Stimulated activated CD4-positive, alpha-beta T cell treated with anti-CD3 and anti-CD28 coated beads, Interleukin-4, amount 100 ng/mL, for 48 hours (primary cell): ENCODE data around the gene MINK1.
"Not testable (repeated sequence)": the region's sequence is repeated elsewhere in the genome, so short reads cannot be mapped to it uniquely, and the experiment has no call there.

ENCODE experiments used
- DNase-seq, 2 donors: peaks; one replicate each; pipeline ENCODE4 v3.0.0-alpha.2; 2020; ENCODE audit warnings: low read depth in 2 of 2

The MINK1 gene

DNA sequence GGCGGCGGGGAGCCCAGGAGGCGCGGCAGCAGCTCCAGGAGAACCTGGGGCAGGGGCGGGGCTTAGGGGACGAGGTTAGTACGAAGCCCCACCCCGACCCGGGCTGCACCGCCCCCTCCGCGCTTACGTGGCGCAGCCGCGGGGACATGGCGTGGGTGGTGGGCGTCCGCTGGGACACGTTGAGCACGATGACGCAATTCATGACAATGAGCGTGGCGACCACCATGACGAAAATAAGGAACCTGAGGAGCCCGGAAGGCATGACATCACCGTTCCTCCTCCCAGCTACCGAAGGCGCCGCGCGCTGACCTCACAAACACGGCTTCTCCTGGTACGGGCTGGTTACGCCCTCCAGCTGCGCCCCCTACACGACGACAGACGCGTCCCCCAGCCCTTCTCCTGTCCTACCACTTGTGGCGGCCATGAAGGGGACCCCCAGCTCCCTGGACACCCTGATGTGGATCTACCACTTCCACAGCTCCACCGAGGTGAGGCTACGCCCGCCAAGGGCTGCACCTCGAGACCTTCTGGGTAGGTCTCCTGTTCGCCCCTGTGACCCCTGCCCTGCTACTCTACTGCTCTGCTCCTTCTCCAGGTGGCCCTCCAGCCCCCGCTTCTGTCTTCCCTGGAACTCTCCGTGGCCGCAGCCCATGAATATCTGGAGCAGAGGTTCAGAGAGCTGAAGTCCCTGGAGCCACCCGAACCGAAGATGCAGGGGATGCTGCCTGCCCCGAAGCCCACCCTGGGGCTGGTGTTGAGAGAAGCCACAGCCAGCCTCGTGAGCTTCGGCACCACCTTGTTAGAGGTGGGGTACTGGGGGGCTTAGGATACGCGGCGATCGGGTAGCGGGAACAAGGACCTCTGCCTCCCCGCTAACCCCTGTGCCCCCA is 66.4 kb downstream of the MINK1 start, which contains the start of gene C17orf107:
Gene C17orf107, plus strand, starts transcription at position 196 of the 890 bp plus-strand sequence. Its CDS starts 227 bp downstream, at position 423.
- DNase-seq = peak; percentile 93 to 96

DNA sequence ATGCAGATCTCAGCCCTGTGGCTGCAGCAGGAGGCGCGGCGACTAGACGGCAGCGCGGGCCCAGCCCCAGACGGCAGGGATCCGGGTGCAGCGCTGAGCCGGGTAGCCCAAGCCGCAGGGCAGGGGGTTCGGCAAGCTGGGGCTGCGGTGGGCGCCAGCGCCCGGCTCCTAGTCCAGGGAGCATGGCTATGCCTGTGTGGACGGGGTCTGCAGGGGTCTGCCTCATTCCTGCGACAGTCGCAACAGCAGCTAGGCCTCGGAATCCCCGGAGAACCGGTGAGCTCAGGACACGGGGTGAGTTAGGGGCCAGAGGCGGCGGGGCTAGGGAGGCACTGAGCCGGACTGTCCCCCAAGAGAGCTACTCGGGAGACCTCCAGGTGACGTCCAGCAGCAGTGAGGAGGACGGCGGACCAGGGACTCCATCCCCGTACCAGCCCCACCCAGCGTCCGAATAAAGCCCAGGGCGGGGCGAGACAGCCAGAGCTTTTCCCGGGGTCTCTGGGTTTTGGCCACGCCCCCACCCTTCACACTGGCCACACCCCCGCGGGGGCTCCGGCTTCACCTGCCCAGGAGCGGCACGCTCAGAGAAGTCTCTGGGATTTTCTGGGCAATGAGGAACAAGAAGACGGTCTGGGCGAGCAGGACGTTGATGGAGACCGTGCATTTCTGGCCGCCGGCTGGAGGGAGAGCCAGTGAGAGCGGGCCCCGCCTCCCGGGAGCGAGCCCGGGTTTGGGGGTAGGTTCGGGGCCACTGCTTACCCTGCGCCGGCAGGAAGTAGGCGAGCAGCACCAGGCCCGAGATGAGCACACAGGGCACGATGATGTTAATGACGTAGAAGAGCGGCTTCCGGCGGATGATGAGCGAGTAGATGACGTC is 67.3 kb downstream of the MINK1 start:
- DNase-seq = no peak

DNA sequence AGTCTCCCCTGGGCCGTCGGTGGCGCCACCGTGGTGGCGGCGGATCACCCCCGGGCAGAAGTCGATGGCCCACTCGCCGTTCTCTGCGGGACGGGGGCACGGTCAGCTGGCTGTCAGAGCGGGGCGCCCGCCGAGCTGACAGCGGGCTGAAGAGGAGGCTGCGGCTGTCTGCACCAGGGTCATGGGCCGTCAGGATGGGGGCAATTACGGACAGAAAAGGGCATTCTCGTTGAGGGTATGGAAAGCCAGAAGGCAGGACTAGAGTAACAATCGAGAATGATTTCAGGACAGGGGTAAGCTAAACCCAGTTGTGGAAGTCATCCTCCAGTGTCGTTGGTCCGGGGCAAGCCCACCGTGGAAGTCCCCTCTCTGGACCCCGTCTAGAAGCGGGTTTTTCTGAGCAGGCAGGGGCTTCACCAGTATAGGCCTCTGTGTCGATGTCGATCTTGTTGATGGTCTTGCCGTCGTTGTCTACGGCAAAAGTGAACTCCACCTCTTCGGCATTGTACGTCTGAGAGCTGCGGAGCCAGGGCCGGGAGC is 68.0 kb downstream of the MINK1 start:
- DNase-seq = no peak

DNA sequence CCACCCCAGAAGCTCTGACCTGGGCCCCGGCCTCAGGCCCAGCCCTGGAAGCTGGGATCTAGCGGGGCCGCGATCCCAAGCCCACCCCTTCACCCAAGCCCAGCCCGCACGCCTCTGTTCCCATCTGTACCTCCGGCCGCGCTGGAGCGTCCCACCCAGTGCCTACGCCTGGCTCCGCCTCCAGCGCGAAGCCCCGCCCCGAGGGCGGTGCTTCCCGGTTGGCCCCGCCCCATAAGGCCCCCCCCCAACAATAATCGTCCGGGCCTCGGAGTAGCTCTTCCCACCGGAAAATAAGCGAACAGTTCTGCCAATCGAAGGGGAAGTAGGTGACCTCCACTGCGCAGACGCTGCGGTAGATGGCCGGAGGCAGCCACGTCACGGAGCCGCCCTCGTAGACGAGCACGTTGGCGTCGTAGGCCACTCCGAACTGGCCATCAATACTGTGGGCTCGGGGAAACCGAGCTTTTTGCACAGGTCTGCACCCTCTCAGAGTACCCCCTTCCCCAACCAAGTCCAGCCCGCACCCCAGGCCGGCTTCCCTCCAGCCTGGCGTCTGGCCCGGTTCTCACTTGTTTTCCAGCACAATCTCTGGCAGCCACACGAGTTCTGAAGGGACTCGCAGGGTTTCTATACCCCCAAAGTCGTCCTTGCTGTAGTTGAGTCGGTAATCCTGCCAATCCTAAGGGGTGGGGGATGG is 68.7 kb downstream of the MINK1 start:
- no peak for DNase-seq

DNA sequence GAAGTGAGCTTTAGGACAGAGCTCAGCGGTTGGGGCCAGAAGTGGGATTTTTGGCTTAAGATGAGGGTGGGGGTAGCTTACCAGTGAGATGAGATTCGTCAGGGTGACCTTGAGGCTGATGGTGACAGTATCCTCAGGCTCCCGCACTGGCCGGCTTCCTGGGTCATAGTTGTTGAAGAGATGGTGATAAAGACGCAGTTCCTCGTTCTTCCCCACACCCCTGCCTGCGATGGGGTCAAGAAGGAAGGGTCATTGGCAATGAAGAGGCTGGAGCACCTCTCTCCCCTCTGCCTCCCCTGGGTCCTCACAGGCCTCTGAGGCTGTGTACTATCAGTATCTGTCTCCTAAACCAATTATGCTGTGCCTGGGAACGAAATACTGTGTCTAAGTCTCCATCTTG is 69.4 kb downstream of the MINK1 start:
- no peak for DNase-seq

DNA sequence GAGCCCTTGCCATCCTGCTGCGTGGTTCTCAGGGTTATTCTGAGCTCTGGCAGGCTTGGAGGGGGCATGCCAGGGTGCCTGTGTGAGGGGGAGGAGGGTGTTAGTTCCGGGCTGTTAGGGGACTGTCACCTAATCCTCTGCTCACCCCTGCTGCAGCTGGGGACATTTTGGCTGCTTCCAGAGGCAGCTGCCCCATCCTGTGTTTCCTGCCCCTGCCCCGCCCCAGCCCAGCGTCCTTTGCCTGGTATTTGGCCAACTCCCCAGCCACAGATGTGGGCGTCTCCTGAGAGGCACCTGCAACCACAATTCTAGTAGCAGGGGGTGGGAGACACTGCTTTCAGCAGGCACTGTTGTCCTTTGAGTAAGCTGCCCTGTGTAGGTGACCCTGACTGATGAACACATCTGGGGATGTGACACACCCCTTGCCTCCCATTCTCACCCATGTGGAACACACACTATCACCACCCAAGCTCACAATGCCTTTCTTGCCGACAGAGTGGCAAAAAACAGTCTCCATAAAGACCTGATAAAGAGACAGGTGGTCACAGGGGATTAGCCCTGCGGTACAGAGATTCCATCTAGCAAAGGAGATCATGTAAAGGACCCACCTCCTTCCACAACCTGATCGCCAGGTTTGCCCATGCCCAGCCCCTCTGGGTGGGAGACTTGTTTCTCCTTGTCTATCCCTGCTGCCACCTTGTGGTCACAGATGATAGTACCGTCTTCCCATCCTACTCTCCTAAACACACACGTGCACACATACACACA is 70.1 kb downstream of the MINK1 start, which contains the start of gene CHRNE:
Gene CHRNE, minus strand, starts transcription at position 48 of the 768 bp plus-strand sequence. Its CDS starts 35 bp downstream, at position 13.
- DNase-seq = peak; percentile 69 to 73

DNA sequence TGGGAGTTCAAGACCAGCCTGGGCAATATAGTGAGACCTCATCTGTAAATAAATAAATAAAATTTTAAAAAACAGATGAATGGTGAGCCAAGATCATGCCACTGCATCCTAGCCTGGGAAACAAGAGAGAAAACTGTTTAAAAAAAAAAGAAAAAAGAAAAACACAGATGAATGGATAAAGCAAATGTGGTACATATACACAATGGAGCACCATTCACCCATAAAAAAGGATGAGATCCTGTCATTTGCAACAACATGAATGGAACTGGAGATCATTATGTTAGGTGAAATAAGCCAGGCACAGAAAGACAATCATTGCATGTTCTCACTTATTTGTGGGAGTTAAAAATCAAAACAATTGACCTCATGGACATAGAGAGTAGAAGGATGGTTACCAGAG is 73.5 kb downstream of the MINK1 start:
- not testable (repeated sequence) for DNase-seq

DNA sequence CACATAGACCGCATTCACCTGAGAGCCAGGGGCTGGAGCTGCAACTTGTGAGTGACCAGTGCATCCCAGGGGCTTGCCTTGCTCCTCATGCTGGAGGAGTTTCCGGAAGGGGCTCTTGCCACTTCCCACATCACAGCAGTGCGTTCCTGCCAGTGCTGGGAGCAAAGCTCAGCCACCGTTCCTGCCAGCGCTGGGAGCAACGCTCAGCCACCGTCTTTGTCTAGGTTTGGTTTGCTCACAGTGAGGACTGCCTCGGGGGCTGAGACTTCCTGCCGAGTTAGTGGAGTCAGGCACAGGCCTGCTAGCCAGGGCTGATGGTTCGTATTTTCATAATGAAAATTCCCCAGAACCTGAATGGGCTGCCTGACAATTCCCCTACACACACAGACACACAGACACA is 75.2 kb downstream of the MINK1 start:
- no peak for DNase-seq

DNA sequence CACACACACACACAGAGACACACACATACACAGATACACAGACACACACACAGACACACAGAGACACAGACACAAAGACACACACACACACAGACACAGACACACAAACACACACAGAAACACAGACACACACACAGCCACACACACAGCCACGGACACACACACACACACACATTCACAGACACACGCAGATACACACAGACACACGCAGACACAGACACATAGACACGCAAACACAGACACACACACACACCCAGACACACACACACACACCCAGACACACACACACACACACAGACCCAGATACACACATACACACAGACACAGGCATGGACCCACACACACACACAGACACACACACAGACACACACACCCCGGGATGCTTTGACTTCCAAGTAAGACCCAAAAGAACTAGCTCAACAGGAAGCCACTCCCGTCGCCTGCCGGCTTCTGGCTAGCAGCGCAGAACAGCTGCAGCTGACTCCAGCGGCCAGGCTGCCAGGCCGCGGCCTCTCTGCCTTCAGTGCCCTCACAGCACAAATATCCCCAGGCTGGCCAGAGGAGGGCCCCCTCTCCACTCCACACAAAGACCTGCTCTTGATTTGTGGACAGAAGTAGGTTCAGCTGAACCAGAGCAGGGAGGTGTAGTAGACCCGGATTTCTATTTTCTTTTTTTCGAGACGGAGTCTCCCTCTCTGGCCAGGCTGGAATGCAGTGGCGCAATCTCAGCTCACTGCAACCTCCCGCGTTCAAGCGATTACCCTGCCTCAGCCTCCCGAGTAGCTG is 75.8 kb downstream of the MINK1 start:
- DNase-seq = peak; percentile 47 to 62

DNA sequence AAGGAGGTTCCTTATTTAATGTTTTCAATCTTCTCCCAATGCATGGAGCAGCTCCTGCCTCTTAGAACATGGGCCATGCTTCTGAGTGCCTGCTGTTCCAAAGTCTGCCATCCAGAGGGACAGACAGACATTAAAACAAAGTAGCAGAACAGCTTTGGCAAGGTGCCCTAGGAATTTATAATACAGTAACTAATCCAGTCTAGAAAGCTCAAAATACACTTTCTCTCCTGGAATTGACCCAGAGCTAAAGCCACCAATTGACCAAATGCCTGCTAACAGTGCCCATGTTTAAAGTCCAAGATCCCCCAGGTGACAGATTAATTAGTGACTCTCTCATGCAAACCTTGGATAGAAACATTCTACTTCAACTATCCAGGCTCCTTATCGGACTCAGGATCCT is 80.9 kb downstream of the MINK1 start:
- no peak for DNase-seq

DNA sequence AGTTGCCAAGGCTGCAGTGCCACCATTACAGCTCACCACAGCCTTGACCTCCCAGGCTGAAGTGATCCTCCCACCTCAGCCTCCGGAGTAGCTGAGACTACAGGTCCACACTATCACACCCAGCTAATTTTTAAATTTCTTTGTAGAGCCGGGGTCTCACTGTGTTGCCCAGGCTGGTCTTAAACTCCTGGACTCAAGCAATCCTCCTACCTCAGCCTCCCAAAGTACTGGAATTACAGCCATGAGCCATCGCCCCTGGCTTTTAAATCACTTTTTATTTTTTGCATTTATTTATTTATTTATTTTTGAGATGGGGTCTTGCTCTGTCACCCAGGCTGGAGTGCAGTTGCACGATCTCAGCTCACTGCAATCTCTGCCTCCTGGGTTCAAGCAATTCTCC is 81.4 kb downstream of the MINK1 start:
- not testable (repeated sequence) for DNase-seq

DNA sequence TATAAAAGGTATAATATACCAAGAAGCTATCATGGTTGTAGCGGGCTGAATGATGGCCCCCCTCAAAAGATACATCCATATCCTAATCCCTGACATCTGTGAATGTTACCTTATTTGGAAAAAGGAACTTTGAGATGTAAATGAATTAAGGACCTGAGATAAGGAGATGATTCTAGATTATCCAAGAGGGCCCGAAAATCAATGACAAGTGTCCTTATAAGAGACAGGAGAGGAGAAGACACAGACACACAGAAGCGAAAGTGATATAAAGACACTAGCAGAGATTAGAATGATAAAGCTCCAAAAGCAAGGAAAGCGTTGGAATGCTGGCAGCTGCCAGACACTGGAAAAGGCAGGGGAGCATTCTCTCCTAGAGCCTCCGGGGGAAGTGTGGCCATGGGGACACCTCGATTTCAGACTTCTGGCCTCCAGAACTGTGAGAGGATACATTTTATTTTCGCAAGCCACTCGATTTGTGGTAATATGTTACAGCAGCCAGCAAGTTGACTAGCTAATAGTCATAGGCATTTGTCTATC is 86.4 kb downstream of the MINK1 start:
- DNase-seq = no peak

DNA sequence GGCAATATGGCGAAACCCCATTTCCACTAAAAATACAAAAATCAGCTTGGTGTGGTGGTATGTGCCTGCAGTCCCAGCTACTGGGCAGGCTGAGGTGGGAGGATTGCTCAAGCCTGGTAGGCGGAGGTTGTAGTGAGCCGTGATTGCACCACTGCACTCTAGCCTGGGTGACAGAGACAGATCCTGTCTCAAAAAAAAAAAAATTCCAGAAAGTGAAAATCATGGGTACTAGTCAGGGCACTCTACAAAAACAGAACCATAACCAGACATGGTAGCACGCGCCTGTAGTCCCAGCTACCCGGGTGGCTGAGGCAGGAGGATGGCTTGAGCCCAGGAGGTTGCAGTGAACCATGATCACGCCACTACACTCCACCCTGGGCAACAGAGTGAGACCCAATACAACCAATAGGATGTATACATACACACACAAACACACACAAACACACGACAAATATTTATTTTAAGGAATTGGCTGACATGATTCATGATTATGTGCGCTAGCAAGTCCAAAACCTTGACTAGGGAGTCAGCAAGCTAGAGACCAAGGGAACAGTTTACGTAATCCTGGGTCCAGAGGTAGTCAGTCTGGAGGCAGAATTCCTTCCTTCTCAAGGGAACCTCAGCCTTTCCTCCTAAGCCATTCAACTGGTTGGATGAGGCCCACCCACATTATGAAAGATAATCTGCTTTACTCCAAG is 87.4 kb downstream of the MINK1 start:
- DNase-seq = no peak

DNA sequence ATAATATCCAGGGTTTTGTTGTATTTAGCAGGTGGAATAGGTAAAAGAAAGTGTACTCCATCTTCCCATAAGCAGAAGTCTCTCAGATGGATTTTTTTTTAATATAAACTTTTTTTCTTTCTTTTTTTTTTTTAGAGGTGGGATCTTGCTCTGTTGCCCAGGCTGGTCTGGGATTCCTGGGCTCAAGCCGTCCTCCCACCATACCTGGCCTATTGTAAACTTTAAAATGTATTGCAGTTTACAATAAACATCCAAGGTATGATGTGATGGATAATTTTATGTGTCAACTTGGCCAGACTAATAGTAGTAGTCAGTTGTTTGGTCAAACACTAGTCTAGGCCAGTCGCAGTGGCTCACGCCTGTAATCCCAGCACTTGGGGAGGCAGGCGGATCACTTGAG is 88.2 kb downstream of the MINK1 start:
- no peak for DNase-seq

DNA sequence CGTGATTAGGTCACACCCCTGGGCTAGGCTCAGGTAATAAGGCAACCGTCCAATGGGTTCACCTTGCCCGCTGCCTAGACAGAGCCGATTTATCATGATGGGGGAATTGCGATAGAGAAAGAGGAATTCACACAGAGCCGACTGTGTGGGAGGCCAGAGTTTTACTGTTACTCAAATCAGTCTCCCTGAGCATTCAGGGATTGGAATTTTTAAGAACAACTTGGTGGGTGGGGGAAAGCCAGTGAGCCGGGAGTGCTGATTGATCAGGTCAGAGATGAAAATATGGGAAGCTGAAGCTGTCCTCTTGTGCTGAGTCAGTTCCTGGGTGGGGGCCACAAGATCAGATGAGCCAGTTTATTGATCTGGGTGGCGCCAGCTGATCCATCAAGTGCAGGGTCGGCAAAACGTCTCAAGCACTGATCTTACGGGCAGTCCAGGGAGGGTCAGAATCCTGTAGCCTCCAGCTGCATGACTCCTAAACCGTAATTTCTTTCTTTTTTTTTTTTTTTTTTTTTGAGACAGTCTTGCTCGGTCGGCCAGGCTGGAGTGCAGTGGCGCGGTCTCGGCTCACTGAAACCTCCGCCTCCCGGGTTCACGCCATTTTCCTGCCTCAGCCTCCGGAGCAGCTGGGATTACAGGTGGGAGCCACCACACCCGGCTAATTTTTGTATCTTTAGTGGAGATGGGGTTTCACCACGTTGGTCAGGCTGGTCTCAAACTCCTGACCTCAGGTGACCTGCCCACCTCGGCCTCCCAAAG is 93.6 kb downstream of the MINK1 start:
- DNase-seq = not testable (repeated sequence)

DNA sequence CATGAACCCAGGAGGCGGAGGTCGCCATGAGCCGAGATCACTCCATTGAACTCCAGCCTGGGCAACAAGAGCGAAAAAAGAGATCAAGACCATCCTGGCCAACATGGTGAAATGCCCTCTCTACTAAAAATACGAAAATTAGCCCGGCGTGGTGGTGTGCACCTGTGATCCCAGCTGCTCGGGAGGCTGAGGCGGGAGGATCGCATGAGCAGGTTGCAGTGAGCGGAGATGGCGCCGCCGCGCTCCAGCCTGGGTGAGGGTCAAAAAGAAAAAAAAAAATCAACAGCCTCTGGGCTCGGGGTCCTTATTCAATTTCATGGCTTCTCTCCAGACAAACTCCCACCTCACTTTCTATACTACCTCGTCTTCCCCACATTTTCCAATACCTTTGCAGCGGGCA is 95.7 kb downstream of the MINK1 start:
- DNase-seq = no peak

DNA sequence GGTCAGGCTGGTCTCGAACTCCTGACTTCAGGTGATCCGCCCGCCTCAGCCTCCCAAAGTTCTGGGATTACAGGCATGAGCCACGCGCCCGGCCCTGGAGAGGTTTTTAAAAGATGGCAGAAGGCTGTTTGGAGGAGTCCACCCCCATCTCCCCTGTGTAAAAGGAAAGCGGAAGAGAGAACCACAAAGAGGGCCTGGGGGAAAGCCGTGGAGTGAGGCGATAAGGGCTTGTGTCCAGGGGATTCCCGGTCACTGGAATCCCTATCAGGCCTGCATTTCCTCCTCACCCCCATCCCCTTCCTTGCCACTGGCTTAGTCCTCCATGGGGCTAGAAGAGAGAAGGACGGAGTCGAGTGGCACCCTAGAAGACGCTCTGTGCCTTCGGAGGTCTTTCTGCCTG is 98.8 kb downstream of the MINK1 start, which contains the start of gene GP1BA:
Gene GP1BA, plus strand, starts transcription at position 315 of the 400 bp plus-strand sequence. CDS start 328 bp downstream, outside the sequence.
- no peak for DNase-seq

DNA sequence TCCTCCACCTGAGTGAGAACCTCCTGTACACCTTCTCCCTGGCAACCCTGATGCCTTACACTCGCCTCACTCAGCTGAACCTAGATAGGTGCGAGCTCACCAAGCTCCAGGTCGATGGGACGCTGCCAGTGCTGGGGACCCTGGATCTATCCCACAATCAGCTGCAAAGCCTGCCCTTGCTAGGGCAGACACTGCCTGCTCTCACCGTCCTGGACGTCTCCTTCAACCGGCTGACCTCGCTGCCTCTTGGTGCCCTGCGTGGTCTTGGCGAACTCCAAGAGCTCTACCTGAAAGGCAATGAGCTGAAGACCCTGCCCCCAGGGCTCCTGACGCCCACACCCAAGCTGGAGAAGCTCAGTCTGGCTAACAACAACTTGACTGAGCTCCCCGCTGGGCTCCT is 99.6 kb downstream of the MINK1 start:
- no peak for DNase-seq
